Loucy (cell line): ENCODE measurements around the gene SLC25A10.

Experiments used
- CTCF ChIP-seq: fragments of 200-600 bp; sonication (generic); conservative IDR thresholded peaks from 2 replicates; pipeline ENCODE4 v1.5.1; 2014; ENCODE audit warnings: mild to moderate bottlenecking, antibody characterized with exemption, low read length
- EZH2phosphoT487 ChIP-seq: fragments of 200-600 bp; IDR thresholded peaks from 2 replicates; pipeline ENCODE4 v1.6.1; 2018; ENCODE audit warnings: antibody characterized with exemption, mild to moderate bottlenecking, moderate library complexity, borderline replicate concordance

DNA sequence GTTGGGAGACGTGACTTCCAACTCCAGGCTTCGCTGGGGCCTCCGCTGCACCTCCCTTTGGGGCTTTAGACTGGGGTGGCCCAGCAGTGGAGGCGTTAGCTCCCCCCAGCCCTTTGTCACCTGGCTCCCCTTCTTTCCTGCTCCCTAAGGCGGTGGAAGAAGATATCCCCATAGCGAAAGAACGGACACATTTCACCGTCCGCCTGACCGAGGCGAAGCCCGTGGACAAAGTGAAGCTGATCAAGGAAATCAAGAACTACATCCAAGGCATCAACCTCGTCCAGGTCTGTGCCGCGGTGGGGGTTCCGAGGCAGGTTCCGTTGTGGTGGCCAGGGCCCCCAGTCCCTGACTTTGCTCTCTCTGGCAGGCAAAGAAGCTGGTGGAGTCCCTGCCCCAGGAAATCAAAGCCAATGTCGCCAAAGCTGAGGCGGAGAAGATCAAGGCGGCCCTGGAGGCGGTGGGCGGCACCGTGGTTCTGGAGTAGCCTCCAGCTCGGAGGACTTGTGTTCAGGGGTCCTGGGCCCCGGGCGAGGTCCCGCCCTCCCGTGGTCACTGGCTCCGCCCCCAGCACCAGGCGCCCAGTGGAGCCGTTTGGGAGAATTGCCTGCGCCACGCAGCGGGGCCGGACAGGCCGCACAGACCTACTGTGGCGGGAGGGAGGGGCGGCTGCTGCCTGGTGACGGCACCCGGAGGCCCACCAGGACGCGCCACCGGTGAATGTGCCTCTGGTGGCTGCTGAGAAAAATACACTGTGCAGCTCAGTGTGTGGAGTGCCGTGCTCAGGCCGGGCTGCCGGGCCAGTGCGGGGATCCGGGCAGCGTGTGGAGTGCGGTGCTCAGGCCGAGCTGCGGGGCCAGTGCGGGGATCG, 5.1 kb upstream of the SLC25A10 start:
- TF ChIP-seq CTCF: no peak
- TF ChIP-seq EZH2phosphoT487: no peak
